Psoas muscle (tissue), 8 donors: Measurements from ENCODE around the gene PHF19. TPM values are rescaled to one million over a fixed set of nuclear protein-coding genes. Genes with fewer than 3 reads are reported as not detected.

Source experiments
- ATAC-seq, 4 donors: fragments of 200-7000 bp; cut with Tn5 transposase; one replicate each; pipeline ENCODE4 v1.9.1; 2020; ENCODE audit warnings: moderate library complexity in 3 of 4, mild to moderate bottlenecking in 2 of 4
- DNase-seq, 2 donors: peaks; one replicate each; pipeline ENCODE4 v3.0.0-alpha.2; 2020
- H3K27ac ChIP-seq: fragments of 200-600 bp; one replicate; pipeline ENCODE4 v1.8.0; 2022
- H3K27me3 ChIP-seq, 3 donors: fragments of 200-600 bp in 1 of 3; one replicate each; pipeline versions ENCODE4 v1.6.1 to v1.8.0; 2013 to 2022; ENCODE audit warnings: low read length in 2 of 3, mild to moderate bottlenecking in 2 of 3, moderate library complexity in 1 of 3; ENCODE audit not compliant: insufficient read depth in 3 of 3
- H3K36me3 ChIP-seq, 2 donors: fragments of 200-600 bp in 1 of 2; one replicate each; pipeline versions ENCODE4 v1.6.1 to v1.8.0; 2013 to 2022; ENCODE audit warnings: low read depth in 1 of 2, mild to moderate bottlenecking in 1 of 2, moderate library complexity in 1 of 2; ENCODE audit not compliant: insufficient read depth in 1 of 2
- H3K4me1 ChIP-seq: fragments of 200-600 bp; one replicate; pipeline ENCODE4 v1.8.0; 2022
- H3K4me3 ChIP-seq: fragments of 200-600 bp; one replicate; pipeline ENCODE4 v1.8.0; 2022; ENCODE audit warnings: mild to moderate bottlenecking
- H3K9me3 ChIP-seq: fragments of 200-600 bp; one replicate; pipeline ENCODE4 v1.8.0; 2022
- CTCF ChIP-seq: fragments of 200-600 bp; IDR thresholded peaks from one replicate; pipeline ENCODE4 v1.8.0; 2022; ENCODE audit warnings: antibody characterized with exemption
- WGBS, 3 donors: extraction: QIAGEN DNeasy Blood & Tissue Kit; methylation state at CpG; one replicate each; pipeline versions ENCODE4 v1.1.6 to v1.1.7; 2013; 5-methylcytosine and 5-hydroxymethylcytosine counted together
- intact Hi-C, 2 donors: fragments of 100-400 bp; cut with DNase I; formaldehyde crosslinking; loops; one replicate each; pipeline versions ENCODE4 v1.11.0 to v1.14.2; 2022
- polyA plus RNA-seq, 3 donors: library from polyadenylated mRNA; stranded (reverse); fragments of 200-250 nt; gene quantifications; one replicate each; pipeline ENCODE4 v1.2.3, GENCODE V29; 2013
- total RNA-seq, 4 donors: library from RNA; stranded (reverse); fragmentation: NEBNext Ultra II Directional in 2 of 4; extraction: Animal tissue kit (Norgen Biotek cat#: 25700) in 2 of 4; gene quantifications; one replicate each; pipeline versions ENCODE4 v1.2.1 to v1.2.4, GENCODE V29; 2021 to 2023
- donor health status: healthy with polysubstance abuse.
- donor health status: DM: no; HTN: no; CAD: no; lungs with moderate emphysema.
- donor health status: Bipolar disorder and iron deficiency.
- donor health status: healthy.
- donor health status: DM: yes; HTN: yes; CAD: no.
- donor health status: DM: no; HTN: no; CAD: no.
- donor health status: DM: no; HTN: no; CAD: no.
- donor health status: DM: yes; HTN: yes; CAD: no.

Gene PHF19
- total and polyA plus RNA-seq, 7 donors: 6.8 to 14.8 (median 10.1) TPM

- H3K4me3 ChIP-seq: no peak overlapping the region
- no peak for DNase-seq
- no peaks in the 10 kb centered on the region for H3K27me3 ChIP-seq
- H3K4me1 ChIP-seq: no peaks in the 10 kb centered on the region
- H3K27ac ChIP-seq: no peak overlapping the region
- WGBS, 3 donors: 94 to 96% (median 94%) methylated on average over 4 of the region's 4 CpGs
- no peak for TF ChIP-seq CTCF
- H3K9me3 ChIP-seq: peaks cover 2% of the 10 kb centered on the region
- intact Hi-C loops: no loop called here
- no peak for ATAC-seq
- H3K36me3 ChIP-seq: peaks cover 17 to 94% of the 10 kb centered on the region in 2 donors
Measured at GRCh38 chr9:120820095-120820494, 56.9 kb downstream of the PHF19 start.

GRCh38 chr9:120818595-120818994, 58.4 kb downstream of the PHF19 start:
- H3K27me3 ChIP-seq: no peaks in the 10 kb centered on the region
- ATAC-seq (no peak), DNase-seq (no peak)
- no peaks in the 10 kb centered on the region for H3K4me1 ChIP-seq
- intact Hi-C loops: no loop called here
- no peak overlapping the region for H3K27ac ChIP-seq
- no peaks in the 10 kb centered on the region for H3K9me3 ChIP-seq
- WGBS, 3 donors: 87 to 90% (median 87%) methylated on average over 1 of the region's 1 CpG
- no peak for TF ChIP-seq CTCF
- H3K36me3 ChIP-seq: peaks cover 15 to 85% of the 10 kb centered on the region in 2 donors
- H3K4me3 ChIP-seq: no peak overlapping the region

GRCh38 chr9:120815075-120815474, 61.9 kb downstream of the PHF19 start:
- Histone ChIP-seq H3K4me1 (no peaks in the 10 kb centered on the region), H3K4me3 (no peak overlapping the region), H3K9me3 (peaks cover 5% of the 10 kb centered on the region), H3K36me3 (peaks cover 7 to 55% of the 10 kb centered on the region in 2 donors), H3K27me3 (no peaks in the 10 kb centered on the region), H3K27ac (no peak overlapping the region)
- TF ChIP-seq CTCF: no peak
- ATAC-seq (no peak), DNase-seq (no peak)
- intact Hi-C loops: no loop called here
- WGBS, 3 donors: 96 to 97% (median 96%) methylated on average over 4 of the region's 4 CpGs

- Histone ChIP-seq H3K36me3 (peaks cover 0 to 3% of the 10 kb centered on the region in 2 donors), H3K27ac (no peak overlapping the region), H3K27me3 (no peaks in the 10 kb centered on the region), H3K4me3 (no peak overlapping the region), H3K4me1 (no peaks in the 10 kb centered on the region), H3K9me3 (peaks cover 18% of the 10 kb centered on the region)
- ATAC-seq: no peak
- no peak for TF ChIP-seq CTCF
- intact Hi-C loops: no loop called here
- no peak for DNase-seq
Measured at GRCh38 chr9:120808931-120809330, 68.1 kb downstream of the PHF19 start.

GRCh38 chr9:120807607-120808379, 69.2 kb downstream of the PHF19 start:
- peaks cover 18% of the 10 kb centered on the region for H3K9me3 ChIP-seq

More at GRCh38 chr9:120807607-120808379, 69.2 kb downstream of the PHF19 start:
- no peak overlapping the region for H3K27ac ChIP-seq
- H3K27me3 ChIP-seq: no peaks in the 10 kb centered on the region
- no peak overlapping the region for H3K4me3 ChIP-seq
- no peak for DNase-seq
- peaks cover 0 to 3% of the 10 kb centered on the region in 2 donors for H3K36me3 ChIP-seq
- TF ChIP-seq CTCF: no peak
- no peak for ATAC-seq
- intact Hi-C loops: no loop called here
- H3K4me1 ChIP-seq: no peaks in the 10 kb centered on the region
